HepG2 (cell line): ENCODE results near the gene FANK1. TPM values are rescaled to one million over a fixed set of nuclear protein-coding genes. Genes with fewer than 3 reads are reported as not detected.

Experiments used
- CEBPG ChIP-seq: IDR thresholded peaks from 2 replicates; pipeline ENCODE4 v1.6.1; 2016
- CSRNP2 ChIP-seq: sonication (generic); formaldehyde crosslinking; conservative IDR thresholded peaks from 2 replicates; pipeline ENCODE4 v1.8.0; 2022; ENCODE audit warnings: low read depth, missing genetic modification reagents
- E2F5 ChIP-seq: sonication (generic); formaldehyde crosslinking; conservative IDR thresholded peaks from 2 replicates; pipeline ENCODE4 v1.4.0; 2020; ENCODE audit warnings: missing genetic modification reagents
- FIP1L1 ChIP-seq: fragments of 200-400 bp; formaldehyde crosslinking; IDR thresholded peaks from 2 replicates; pipeline ENCODE4 v1.6.1; 2018; ENCODE audit warnings: low read depth, mild to moderate bottlenecking, low read length, moderate library complexity, borderline replicate concordance; ENCODE audit not compliant: insufficient read depth
- FOXP4 ChIP-seq: sonication (generic); formaldehyde crosslinking; IDR thresholded peaks from 2 replicates; pipeline ENCODE4 v1.4.0; 2020; ENCODE audit warnings: missing genetic modification reagents
- JARID2 ChIP-seq: sonication (generic); formaldehyde crosslinking; IDR thresholded peaks from 2 replicates; pipeline ENCODE4 v1.8.1; 2023; ENCODE audit warnings: missing genetic modification reagents, inconsistent platforms; ENCODE audit not compliant: insufficient replicate concordance
- KDM5B ChIP-seq: sonication (generic); formaldehyde crosslinking; IDR thresholded peaks from 2 replicates; pipeline ENCODE4 v1.4.0; 2020; ENCODE audit warnings: missing genetic modification reagents, mild to moderate bottlenecking, borderline replicate concordance
- POGZ ChIP-seq: sonication (generic); formaldehyde crosslinking; IDR thresholded peaks from 2 replicates; pipeline ENCODE4 v1.4.0; 2020; ENCODE audit warnings: mild to moderate bottlenecking, missing genetic modification reagents
- PTBP1 ChIP-seq: fragments of 200-400 bp; formaldehyde crosslinking; IDR thresholded peaks from 2 replicates; pipeline ENCODE4 v1.6.1; 2018; ENCODE audit warnings: low read length, low read depth; ENCODE audit not compliant: poor library complexity, severe bottlenecking
- RARG ChIP-seq: sonication (generic); formaldehyde crosslinking; IDR thresholded peaks from 2 replicates; pipeline ENCODE4 v1.4.0; 2020; ENCODE audit warnings: low read depth, mild to moderate bottlenecking, missing genetic modification reagents
- SMYD3 ChIP-seq: sonication (generic); formaldehyde crosslinking; IDR thresholded peaks from 2 replicates; pipeline ENCODE4 v1.8.1; 2023; ENCODE audit warnings: mild to moderate bottlenecking, missing genetic modification reagents
- SPEN ChIP-seq: sonication (generic); formaldehyde crosslinking; IDR thresholded peaks from 2 replicates; pipeline ENCODE4 v1.5.1; 2020; ENCODE audit warnings: low read depth, mild to moderate bottlenecking, missing genetic modification reagents
- ZFP36L2 ChIP-seq: sonication (generic); formaldehyde crosslinking; IDR thresholded peaks from 2 replicates; pipeline ENCODE4 v1.4.0; 2020; ENCODE audit warnings: missing genetic modification reagents
- ZNF460 ChIP-seq: sonication (generic); formaldehyde crosslinking; IDR thresholded peaks from 2 replicates; pipeline ENCODE4 v1.5.1; 2020; ENCODE audit warnings: missing genetic modification reagents, mild to moderate bottlenecking, borderline replicate concordance
- polyA plus RNA-seq, 8 experiments: library from polyadenylated mRNA; depleted of rRNA in 3 of 8; stranded (reverse) in 7 of 8; unstranded in 1 of 8; fragments of >200 nt; fragmentation: Illumina TruSeq in 4 of 8; extraction: Trizol in 4 of 8; gene quantifications; 2 replicates each; pipeline versions ENCODE4 v1.2.1 to v1.2.3, GENCODE V29; 2011 to 2016; ENCODE audit warnings: low read depth in 4 of 8, missing spikeins in 1 of 8, mixed read lengths in 1 of 8; ENCODE audit not compliant: insufficient read depth in 1 of 8
- total RNA-seq, 5 experiments: library from RNA; depleted of rRNA; stranded (reverse); fragments of >200 nt; fragmentation: Illumina TruSeq; extraction: Trizol; gene quantifications; 2 replicates each; pipeline ENCODE4 v1.2.3, GENCODE V29; 2016; ENCODE audit warnings: low read depth in 1 of 5
- TF ChIP-seq, protein P1 (sequence below): sonication (generic); formaldehyde crosslinking; IDR thresholded peaks from 2 replicates; pipeline ENCODE4 v1.4.0; 2020; ENCODE audit warnings: mild to moderate bottlenecking, missing genetic modification reagents, borderline replicate concordance
- TF ChIP-seq, protein P2 (sequence below): sonication (generic); formaldehyde crosslinking; IDR thresholded peaks from 2 replicates; pipeline ENCODE4 v1.5.1; 2020; ENCODE audit warnings: mild to moderate bottlenecking, missing genetic modification reagents

The FANK1 gene
- total and polyA plus RNA-seq, 2 of the 13 experiments (the other 11 are each of a cell fraction or from before 2014, with no cell fraction given), result 0.22 TPM; not detected in 1

DNA sequence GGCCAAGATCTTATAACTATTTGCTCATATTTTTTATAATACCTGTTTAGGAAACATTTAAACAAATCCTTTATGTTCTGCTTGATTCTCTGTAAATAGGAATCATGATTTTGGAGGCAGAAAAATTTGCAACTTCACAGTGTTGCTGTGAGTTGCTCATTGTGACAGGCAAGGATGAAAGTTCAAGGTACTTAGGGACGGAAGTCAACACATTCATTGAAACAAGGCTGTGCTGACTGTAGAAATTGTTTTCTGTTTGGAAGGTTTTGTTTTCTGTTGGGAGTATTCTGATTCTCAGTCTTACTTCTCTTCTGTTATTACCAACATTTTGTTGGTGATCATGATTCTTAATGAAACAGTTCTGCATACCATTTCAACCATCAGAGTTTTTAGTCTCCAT lies 54.9 kb downstream of the FANK1 start (continued):
- TF ChIP-seq, protein P1, sequence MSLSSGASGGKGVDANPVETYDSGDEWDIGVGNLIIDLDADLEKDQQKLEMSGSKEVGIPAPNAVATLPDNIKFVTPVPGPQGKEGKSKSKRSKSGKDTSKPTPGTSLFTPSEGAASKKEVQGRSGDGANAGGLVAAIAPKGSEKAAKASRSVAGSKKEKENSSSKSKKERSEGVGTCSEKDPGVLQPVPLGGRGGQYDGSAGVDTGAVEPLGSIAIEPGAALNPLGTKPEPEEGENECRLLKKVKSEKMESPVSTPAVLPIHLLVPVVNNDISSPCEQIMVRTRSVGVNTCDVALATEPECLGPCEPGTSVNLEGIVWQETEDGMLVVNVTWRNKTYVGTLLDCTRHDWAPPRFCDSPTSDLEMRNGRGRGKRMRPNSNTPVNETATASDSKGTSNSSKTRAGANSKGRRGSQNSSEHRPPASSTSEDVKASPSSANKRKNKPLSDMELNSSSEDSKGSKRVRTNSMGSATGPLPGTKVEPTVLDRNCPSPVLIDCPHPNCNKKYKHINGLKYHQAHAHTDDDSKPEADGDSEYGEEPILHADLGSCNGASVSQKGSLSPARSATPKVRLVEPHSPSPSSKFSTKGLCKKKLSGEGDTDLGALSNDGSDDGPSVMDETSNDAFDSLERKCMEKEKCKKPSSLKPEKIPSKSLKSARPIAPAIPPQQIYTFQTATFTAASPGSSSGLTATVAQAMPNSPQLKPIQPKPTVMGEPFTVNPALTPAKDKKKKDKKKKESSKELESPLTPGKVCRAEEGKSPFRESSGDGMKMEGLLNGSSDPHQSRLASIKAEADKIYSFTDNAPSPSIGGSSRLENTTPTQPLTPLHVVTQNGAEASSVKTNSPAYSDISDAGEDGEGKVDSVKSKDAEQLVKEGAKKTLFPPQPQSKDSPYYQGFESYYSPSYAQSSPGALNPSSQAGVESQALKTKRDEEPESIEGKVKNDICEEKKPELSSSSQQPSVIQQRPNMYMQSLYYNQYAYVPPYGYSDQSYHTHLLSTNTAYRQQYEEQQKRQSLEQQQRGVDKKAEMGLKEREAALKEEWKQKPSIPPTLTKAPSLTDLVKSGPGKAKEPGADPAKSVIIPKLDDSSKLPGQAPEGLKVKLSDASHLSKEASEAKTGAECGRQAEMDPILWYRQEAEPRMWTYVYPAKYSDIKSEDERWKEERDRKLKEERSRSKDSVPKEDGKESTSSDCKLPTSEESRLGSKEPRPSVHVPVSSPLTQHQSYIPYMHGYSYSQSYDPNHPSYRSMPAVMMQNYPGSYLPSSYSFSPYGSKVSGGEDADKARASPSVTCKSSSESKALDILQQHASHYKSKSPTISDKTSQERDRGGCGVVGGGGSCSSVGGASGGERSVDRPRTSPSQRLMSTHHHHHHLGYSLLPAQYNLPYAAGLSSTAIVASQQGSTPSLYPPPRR (CRISPR knock-in tag), result no peak
- TF ChIP-seq, protein P2, sequence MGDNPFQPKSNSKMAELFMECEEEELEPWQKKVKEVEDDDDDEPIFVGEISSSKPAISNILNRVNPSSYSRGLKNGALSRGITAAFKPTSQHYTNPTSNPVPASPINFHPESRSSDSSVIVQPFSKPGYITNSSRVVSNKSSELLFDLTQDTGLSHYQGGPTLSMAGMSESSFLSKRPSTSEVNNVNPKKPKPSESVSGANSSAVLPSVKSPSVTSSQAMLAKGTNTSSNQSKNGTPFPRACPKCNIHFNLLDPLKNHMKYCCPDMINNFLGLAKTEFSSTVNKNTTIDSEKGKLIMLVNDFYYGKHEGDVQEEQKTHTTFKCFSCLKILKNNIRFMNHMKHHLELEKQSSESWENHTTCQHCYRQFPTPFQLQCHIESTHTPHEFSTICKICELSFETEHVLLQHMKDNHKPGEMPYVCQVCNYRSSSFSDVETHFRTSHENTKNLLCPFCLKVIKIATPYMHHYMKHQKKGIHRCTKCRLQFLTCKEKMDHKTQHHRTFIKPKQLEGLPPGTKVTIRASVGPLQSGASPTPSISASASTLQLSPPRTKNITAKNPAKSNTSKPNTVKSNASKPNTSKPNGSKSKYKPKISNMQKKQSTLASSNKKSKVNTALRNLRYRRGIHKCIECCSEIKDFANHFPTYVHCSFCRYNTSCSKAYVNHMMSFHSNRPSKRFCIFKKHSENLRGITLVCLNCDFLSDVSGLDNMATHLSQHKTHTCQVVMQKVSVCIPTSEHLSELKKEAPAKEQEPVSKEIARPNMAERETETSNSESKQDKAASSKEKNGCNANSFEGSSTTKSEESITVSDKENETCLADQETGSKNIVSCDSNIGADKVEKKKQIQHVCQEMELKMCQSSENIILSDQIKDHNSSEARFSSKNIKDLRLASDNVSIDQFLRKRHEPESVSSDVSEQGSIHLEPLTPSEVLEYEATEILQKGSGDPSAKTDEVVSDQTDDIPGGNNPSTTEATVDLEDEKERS (CRISPR knock-in tag), result 0 out of 2 replicates have a peak, but pooled peaks have one; percentile 34
- TF ChIP-seq ZFP36L2 (CRISPR knock-in tag), result no peak
- TF ChIP-seq SPEN (CRISPR knock-in tag), result no peak
- TF ChIP-seq RARG (CRISPR knock-in tag), result no peak
- 0 out of 2 replicates have a peak, but pooled peaks have one; percentile 21 for TF ChIP-seq POGZ
- no peak for TF ChIP-seq ZNF460
- peak; percentile 44; the same call in 1 of the 2 replicates for TF ChIP-seq CEBPG (CRISPR knock-in tag)
- TF ChIP-seq FOXP4 (CRISPR knock-in tag), result peak; percentile 74
- no peak for TF ChIP-seq SMYD3 (CRISPR knock-in tag)
- TF ChIP-seq FIP1L1, result no peak
- no peak for TF ChIP-seq KDM5B (CRISPR knock-in tag)
- TF ChIP-seq CSRNP2 (CRISPR knock-in tag), result no peak
- no peak for TF ChIP-seq E2F5 (CRISPR knock-in tag)
- TF ChIP-seq JARID2 (CRISPR knock-in tag), result no peak
- no peak for TF ChIP-seq PTBP1
